GM18519 (cell line): ENCODE data around the gene CRYBB3.

ENCODE experiments used
- ATAC-seq: cut with Tn5 transposase; IDR thresholded peaks from one replicate; pipeline ENCODE4 v1.9.1; 2021; ENCODE audit warnings: mild to moderate bottlenecking, moderate library complexity; ENCODE audit not compliant: unreplicated experiment, low FRiP score

The CRYBB3 gene

DNA sequence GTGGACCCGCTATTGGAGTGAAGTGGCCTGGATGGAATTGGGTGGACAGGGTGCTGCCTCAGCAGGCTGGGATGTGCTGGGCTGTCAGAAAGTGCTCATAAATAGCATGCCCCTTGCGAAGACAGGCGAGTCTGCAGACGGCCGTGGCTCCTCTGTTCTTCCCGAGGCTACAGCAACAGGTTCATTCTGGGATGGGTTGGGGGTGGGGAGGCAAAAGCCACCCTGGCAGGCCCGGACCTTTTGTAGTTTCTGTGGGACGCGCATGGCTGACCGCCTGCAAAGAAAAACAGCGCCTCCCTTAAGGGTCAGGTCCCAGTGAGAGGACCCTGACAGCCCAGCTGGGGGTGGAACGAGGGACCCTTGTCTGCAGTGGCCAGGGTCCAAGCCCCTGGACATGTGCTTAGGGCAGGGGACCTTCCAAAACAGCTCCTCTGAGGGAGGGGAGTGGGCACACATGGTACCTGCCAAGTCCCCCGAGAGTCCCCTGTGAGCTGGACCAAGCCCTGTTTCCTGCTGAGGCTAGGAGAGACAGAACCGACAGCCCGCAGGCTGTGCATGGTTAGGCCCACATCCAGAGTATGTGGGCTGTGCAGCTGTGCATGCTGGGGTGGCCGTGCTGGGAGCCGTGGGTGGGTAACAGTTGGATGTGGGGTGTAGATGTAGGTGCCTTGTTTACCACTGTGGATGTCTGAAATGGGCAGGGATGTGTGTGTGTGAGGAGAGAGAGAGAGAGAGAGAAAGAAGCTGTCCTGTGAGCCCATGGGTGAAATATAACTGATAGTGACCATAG is at the start of gene CRYBB3:
Gene CRYBB3 (plus strand): TSS at position 128 of the 790 bp plus-strand sequence. CDS start 1,539 bp downstream, outside the sequence.
- ATAC-seq = no peak

DNA sequence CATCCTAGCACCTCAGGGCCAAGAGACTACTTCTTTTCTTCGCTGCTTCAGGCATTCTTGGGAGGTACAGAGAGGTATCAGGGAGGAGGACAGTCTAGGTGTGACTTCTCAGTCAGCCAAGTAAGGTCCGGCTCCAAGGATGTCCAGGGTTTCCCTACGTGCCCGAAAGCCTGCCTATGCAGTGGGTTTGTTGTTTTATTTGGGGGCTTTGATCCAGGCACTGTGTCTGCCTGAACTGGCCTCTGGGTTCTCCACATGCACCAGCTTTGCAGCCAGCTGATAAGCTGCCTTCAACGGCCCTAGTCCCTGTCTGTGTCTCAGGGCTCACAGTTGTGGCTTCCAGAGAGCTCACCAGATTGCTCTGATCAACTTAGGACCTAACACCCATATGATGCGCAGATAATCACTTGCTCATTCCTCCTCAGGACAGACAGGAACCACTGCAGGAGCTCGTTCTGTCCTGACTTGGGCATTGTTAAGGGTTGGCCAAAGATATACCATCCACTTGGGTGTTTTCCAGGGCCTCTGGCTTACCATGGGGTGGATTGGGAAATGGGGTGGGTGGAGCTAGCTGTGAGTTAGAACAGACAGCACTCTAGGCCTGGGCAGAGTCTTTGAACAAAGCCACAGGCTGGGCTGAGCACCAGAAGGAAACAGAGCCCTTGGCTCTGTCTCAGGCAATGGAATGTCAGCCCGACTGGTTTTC is 45.5 kb upstream of the CRYBB3 start:
- no peak for ATAC-seq

DNA sequence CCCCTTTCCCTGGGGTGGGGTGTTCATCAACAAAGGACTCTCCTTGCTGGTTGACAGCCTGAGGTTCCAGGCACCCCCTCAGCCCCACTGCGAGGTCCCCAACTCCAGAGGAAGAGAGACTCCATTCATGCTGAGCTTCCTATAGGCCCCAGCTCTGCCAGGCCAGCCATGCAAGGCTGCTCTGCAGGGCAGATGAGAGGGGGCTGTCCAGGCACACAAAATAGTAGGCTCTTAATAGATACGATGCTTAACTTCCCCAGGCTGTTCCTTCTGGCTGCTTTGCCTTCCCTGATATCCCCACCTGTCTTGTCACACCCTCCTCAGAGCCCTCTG is 45.0 kb upstream of the CRYBB3 start:
- ATAC-seq = no peak

DNA sequence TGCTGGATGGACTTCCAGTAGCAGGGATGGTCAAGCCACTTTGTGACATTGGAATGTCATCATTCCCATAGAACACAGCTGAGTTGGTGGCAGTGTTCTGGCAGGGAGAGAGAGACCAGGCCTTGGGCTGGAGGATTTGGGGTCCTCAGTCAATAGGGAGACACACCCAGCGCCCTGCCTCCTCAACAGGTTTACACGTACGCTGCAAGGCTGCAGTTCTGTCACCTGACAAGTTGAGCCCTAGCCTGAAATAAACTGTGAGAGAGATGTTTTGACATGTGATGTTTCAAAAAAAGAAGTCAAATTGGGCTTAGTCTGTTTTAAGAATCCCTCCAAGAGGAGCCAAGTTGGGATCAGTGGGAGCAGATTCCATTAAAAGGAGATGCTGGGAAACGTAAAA is 42.9 kb upstream of the CRYBB3 start:
- ATAC-seq = no peak

DNA sequence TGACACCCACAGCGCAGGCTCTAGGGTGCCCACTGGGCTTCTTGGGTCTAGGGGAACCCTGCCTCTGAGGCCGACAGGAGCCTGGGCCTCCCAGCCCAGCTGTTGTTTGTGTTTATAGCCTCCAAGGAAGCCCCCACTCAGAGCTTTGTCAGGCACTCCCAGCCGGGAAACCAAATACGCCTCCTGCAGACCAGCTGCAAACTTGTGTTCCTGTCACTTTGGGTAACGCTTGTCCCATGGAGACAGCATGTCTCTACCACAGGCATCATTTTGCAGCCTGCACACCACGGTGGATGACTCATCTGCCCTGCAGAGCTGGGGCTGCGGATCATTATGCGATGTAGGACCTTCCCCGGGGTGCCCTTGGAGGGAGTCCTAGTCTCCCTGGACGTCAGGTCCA is 40.6 kb upstream of the CRYBB3 start:
- ATAC-seq = no peak

DNA sequence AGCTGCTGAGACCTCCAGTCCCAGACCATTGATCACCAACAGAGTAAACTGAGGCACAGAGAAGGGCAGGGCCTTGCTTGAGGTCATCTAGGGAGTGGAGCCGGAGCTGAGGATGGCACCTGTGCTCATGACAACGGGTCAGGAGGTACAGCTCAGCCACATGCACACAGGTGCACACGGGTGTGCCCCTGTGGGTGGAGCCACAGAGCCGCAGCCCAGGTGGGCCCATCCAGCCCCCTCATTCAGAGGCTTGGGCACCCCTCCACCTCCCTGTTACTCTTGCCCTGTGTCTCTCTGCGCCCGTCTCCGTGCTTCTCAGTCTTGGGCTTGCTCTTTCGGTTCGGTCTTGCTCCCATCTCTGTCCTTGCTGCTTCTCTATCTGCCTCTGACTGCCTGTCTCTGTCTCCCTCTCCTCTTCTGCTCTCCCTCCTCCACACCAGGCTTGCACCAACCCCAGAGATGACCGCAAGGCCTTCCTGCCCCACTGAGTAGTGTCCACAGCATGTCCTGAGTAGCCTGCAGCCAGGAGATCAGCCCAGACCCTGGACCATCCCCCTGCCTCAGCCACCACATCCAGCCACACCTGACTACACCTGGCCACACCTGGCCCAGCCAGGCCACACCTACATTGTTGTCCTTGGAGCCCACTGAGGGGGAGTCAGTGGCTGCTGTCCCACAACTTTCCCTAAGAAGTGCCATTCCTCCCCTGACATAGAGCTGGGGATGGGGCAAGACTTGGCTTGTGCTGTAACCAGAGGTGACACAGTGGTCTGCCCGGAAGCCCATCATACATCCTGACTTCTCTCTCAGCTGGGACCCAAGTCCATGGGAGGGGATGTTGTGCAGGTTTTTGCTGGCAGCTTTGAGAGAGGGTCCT is 39.3 kb upstream of the CRYBB3 start:
- no peak for ATAC-seq

DNA sequence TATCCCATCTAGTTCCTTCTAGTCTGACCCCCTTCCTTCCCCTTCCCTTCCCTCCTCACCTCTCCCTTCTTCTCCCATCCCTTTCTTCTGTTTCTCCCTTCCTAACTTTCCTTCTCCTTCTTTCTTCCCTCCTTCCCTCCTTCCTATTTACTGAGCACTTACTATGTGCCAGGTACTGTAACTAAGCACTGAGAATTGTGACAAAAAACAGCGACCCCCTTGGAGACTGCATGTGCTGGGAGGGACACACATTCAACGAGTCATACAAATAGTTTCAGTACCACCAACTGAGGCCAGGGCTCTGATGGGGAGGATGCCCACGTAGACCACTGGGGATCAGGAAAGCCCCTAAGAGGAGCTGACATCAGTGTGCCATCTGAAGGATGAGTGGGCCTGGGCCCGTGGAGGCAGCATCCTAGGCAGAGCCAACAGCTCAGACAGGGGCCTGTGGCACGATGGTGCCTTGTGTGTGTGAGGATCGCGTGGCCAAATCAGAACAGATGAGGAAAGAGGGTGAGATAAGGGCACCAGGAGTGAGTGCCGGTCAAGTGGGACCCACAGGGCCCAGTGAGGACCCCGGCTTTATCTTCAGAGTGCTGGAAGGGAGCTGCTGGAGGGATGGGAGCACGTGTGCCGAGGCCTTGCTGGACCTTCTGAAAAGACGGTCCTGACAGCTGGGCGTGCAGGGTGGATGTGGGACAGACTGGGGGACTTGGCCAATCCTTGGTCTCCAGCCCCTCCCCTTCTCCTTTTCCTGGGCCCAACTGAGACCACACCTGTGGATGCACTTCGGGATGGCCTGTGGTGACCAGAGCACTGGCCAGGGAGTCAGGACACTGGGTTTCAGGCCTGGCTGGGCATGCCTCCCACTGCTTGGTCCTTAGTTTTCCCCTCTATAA is 38.4 kb upstream of the CRYBB3 start:
- ATAC-seq = no peak

DNA sequence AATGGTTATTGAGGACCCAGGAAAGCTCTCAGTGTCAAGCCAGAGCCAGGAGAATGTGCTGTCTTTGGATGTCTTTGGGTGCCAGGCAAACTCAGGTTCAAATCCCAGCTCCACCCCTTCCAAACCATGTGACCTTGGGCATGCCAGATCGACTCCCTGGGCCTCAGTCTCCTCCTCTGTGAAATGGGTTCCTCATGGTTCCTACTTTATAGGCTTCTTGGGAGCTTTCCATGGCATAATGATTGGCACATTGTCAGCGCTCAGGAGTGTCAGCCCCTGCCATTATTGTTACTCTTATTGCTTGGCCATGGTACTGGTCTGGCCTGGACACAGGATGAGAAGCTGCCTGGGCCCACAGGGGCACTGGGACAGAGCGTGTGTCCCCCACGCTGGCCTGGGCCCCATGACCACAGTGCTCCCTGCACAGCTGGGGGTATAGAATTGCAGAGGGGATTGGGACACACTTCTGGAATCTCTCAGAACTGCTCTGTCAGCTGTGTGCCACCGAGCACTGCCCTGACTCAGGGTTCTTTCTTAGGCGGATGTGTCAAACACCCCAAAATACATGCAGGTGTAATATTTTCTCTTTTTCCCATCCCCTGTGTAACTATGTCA is 37.6 kb upstream of the CRYBB3 start:
- no peak for ATAC-seq

DNA sequence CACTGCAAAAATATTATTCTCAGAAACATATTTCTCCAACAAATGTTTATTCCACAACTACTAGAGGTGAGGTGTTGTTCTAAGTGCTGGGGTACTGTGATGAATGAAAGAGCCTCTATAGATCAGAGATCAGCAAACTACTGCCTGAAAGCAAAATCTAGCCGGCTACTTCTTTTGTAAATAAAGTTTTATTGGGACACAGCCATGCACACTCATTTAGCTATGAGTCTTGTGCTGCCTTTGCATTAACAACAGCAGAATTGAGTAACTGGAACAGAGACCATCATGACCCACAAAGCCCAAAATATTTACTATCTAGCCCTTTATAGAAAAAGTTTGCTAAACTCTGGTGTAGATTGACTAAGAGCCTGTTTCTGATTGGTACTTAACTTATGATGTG is 37.1 kb upstream of the CRYBB3 start:
- no peak for ATAC-seq

DNA sequence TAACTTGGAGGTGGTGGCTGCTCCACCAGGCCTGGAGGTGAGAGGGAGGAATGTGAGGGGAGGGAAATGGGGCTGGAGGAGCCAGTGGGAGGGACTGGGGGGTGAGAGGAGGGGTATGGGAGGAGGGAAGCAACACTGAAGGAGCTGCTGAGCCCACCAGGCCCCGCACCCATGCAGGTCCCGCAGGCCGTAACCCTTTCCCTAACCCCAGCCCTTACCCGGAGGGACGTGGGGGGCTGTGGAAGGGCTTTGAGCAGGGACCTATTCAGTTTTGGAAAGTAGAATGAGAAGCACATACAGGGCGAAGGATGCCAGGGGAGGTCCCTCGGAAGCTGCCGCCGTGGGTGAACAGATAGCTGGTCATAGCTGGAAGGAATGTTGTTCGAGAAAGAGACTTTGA is 33.9 kb upstream of the CRYBB3 start:
- no peak for ATAC-seq

DNA sequence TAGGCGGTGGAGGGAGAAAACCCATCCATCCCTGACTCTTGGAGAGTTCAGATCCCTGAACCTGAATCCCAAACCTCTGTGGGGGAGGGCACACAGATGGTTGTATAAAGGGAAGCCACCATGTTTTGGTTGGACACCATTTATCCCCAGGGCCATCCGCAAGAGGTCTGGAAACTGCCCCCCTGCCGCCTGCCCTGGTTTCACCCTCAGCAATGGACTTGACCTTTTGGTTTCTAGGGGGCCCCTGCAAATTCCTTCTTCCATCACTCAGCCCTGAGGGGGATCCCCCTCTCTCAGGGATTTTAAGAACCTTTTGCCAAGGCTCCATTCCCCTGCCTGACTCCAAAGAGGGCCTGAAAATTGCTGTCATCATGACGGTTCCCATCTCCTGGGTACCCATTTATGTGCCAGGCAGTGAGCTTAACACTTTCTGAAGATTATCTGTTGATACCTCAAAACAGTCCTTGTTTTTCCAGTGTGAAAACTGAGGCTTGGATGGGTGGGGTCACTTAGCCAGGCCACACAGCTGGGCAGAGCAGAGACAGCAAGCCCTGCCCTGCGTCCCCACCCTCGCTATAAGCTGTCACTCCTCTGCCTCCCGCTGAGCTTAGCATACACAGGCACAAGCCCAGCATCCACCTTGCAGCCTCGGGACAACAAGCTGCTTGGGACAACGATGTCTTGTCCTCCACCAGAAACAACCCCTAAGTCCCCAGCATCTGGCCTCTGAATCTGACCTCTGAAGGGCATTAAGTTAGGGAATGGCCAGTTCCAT is 33.2 kb upstream of the CRYBB3 start:
- no peak for ATAC-seq

DNA sequence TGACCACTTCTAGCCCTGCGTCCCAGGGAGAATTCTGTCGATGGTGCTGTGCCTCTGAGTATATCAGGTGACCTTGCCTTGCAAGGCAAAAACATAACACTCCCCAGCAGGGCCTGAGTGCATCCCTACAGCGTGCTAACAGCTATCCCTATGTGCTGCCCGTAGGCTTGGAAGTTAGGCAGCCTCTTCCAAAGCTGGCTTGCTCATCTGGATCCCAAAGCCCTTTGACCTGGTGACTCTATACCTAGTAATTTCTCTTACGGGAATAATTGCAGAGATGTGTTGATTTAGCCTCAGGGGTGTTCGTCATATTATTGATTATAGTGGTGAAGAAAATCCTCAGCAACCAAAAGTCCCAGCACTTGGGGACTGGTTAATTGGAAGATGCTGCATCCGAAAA is 32.6 kb upstream of the CRYBB3 start:
- no peak for ATAC-seq

DNA sequence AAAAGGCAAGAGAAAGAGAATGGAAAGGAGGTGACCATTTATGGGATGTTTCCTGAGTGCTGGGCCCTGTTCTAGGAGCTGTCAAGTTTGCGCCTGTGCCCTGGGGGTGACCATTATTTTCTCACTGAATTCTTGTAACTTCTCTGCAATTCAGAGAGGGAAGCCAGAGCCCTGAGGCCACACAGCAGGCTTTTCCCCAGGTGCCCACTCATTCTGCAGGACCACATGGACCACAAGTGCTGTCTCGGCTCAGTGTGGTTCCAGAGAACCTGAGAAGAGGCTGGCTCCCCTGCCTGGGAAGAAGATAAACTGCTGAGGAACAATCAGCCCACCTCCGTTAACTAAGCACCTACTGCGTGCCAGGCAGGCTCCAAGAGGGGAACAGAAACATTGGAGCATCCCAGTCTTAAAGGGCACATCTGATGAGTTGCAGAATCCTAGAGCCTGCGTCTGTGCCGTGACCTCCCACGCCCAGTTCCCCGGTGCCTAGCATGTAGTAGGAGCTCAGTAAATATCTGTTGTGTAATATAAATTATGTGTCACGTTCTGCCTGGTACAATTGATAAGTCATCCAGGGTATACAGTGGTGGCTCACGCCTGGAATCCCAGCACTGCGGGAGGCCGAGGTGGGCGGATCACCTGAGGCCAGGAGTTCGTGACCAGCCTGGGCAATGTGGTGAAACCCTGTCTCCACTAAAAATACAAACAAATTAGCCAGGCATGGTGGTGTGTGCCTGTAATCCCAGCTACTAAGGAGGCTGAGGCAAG is 31.6 kb upstream of the CRYBB3 start:
- ATAC-seq = no peak

DNA sequence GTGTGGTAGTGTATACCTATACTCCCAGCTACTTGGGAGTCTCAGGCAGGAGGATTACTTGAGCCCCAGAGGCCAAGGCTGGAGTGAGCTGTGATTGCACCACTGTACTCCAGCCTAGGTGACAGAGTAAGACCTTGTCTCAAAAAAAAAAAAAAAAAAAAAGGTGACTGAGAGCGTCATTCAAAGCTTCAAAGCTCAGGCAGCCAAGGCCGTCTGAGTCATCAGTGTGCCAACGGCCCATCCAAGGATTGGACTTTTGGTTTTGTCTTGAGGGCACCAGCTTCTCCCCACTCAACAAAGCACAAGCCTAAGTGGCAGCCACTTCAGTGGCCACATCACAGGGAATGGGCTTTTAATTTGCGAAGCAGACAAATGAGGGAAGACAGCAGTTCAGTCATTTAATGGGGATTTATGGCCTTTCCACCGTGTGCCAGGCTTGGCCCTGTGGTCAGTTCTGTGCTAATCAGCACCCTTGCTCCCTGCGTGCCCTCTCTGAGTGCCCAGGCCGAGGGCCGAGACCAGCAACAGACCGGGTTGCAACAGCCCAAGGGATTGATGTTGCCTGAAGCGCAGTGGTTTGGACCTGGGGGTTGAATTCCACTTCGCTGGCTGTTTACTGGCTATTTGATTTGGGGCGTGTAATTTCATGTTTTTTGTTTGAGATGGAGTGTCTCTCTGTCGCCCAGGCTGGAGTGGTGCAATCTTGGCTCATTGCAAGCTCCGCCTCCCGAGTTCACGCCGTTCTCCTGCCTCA is 30.2 kb upstream of the CRYBB3 start:
- no peak for ATAC-seq

DNA sequence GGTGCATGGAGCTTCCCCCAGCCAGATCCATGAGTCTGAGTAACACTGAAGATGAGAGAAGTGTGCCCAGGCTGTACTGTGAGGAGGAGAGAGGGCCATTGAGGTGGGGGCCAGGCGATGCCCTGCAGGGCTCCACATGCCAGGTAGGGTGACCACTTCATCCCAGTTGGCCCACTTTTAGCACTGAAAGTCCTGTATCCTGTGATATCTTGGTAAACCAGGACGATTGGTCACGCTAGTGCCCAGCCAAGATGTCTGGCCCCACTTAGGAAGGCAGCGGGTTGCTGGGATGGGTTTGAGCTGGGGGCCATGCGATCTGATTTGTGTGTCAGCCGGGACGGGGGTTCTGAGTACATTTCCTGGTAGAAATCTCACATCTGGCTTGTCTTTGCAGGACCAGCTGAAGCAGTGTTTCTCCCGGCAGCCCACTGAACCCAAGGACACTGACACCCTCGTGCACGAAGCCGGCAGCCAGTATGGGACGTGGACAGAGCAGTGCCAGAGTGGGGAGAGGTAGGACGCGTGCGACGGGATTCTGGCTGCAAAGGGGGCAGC is 29.2 kb upstream of the CRYBB3 start:
- no peak for ATAC-seq

DNA sequence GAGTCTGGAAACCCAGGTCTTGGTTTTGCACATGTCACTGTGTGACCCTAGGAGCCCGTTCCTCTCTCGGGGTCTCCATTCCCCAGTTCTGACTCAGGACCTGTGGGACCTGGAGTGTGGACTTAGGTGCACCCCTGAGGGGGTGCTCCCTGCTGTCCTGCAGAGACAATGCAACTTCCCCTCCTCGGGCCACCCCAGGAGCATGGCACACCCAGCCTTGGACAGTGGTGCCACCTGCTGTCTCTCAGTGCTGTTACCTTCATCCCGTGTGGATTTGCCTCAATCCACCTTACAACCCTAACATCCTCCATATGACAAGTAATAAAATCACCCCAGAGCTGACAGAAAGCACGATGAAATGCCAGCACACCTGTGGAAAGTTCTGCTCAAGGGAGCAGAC is 27.5 kb upstream of the CRYBB3 start:
- ATAC-seq = no peak

DNA sequence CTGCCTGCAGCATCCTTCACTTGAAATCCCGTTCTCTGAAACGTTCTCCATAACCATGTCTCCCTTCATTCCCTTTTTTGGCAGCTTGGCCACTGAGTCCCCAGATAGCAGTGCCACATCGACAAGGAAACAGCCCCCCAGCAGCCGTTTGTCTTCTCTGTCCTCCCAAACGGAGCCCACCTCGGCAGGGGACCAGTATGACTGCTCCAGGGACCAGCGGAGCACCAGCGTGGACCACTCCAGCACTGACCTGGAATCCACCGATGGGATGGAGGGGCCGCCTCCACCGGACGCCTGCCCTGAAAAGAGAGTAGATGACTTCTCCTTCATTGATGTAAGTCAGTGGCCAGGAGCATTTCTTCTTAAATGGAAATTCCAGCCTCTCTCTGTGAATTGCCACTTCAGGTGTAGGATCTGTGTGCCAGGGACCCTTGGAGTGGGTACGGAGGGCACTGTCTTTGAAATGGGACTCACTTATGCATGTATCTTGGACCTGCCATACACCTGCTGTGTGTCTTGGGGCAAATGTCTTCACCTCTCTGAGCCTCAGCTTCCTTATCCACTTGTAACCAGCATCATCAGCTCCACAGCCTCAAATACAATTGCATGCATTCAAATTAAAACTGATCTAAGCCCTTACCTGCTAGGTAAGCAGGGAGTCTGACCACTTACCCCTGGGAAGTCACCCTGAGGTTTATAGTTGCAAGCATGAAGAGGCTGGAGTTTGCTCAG is 25.3 kb upstream of the CRYBB3 start:
- no peak for ATAC-seq
